Neural cell (in vitro differentiated cells): Measurements from ENCODE around the gene SHD. TPM values are rescaled to one million over a fixed set of nuclear protein-coding genes. Genes with fewer than 3 reads are reported as not detected.
"Not testable (repeated sequence)": the region's sequence is repeated elsewhere in the genome, so short reads cannot be mapped to it uniquely, and the experiment has no call there.

Source experiments
- H2AFZ ChIP-seq: fragments of 200-600, 300-800 bp; sonication (generic), shearing (Covaris generic); 2 replicates; pipeline ENCODE4 v1.6.0; 2014; ENCODE audit warnings: low read depth, mild to moderate bottlenecking, antibody characterized with exemption, low read length, moderate library complexity
- H3F3A ChIP-seq: fragments of 200-600 bp; shearing (Covaris generic); 2 replicates; pipeline ENCODE4 v1.6.1; 2016; ENCODE audit warnings: mild to moderate bottlenecking, moderate library complexity, mixed read lengths, antibody characterized with exemption, low read length; ENCODE audit not compliant: insufficient read depth, poor library complexity, severe bottlenecking
- H3K27ac ChIP-seq: fragments of 200-600, 300-800 bp; sonication (generic), shearing (Covaris generic); 2 replicates; pipeline ENCODE4 v1.5.1; 2014; ENCODE audit warnings: mild to moderate bottlenecking, low read length, moderate library complexity
- H3K27me3 ChIP-seq: fragments of 300-800, 200-600 bp; sonication (generic), shearing (Covaris generic); 2 replicates; pipeline ENCODE4 v1.6.0; 2014; ENCODE audit warnings: mild to moderate bottlenecking, low read depth, low read length, moderate library complexity; ENCODE audit not compliant: insufficient read depth
- H3K36me3 ChIP-seq: fragments of 300-800, 200-600 bp; sonication (generic), shearing (Covaris generic); 2 replicates; pipeline ENCODE4 v1.5.1; 2014; ENCODE audit warnings: mild to moderate bottlenecking, antibody characterized with exemption, low read length, moderate library complexity; ENCODE audit not compliant: insufficient read depth
- H3K4me2 ChIP-seq: fragments of 300-800, 200-600 bp; sonication (generic), shearing (Covaris generic); 2 replicates; pipeline ENCODE4 v1.6.0; 2014; ENCODE audit warnings: mild to moderate bottlenecking, low read length
- H3K4me3 ChIP-seq: fragments of 300-800, 200-600 bp; sonication (generic), shearing (Covaris generic); 2 replicates; pipeline ENCODE4 v1.5.1; 2014; ENCODE audit warnings: mild to moderate bottlenecking, low read length, moderate library complexity
- H3K79me2 ChIP-seq: fragments of 200-600 bp; shearing (Covaris generic); replicated peaks from 2 replicates; pipeline ENCODE4 v1.6.0; 2014; ENCODE audit warnings: mild to moderate bottlenecking, low read length, moderate library complexity; ENCODE audit not compliant: insufficient read depth
- H3K9ac ChIP-seq: fragments of 300-800, 200-600 bp; sonication (generic), shearing (Covaris generic); 2 replicates; pipeline ENCODE4 v1.6.1; 2016; ENCODE audit warnings: mild to moderate bottlenecking, low read length, mixed read lengths
- H3K9me2 ChIP-seq: fragments of 200-600 bp; shearing (Covaris generic); 2 replicates; pipeline ENCODE4 v1.6.1; 2016; ENCODE audit warnings: mild to moderate bottlenecking, low read length, mixed read lengths; ENCODE audit not compliant: insufficient read depth
- H3K9me3 ChIP-seq: fragments of 200-600, 300-800 bp; sonication (generic), shearing (Covaris generic); 2 replicates; pipeline ENCODE4 v1.6.1; 2016; ENCODE audit warnings: mild to moderate bottlenecking, mixed run types, low read length, moderate library complexity, mixed read lengths
- H4K20me1 ChIP-seq: fragments of 200-600 bp; shearing (Covaris generic); 2 replicates; pipeline ENCODE4 v1.6.1; 2016; ENCODE audit warnings: mild to moderate bottlenecking, mixed run types; ENCODE audit not compliant: insufficient read depth
- EP300 ChIP-seq: fragments of 450-650 bp; conservative IDR thresholded peaks from 2 replicates; pipeline ENCODE4 v1.6.1; 2014; ENCODE audit warnings: antibody characterized with exemption, mild to moderate bottlenecking, moderate library complexity; ENCODE audit not compliant: poor library complexity, severe bottlenecking
- EZH2 ChIP-seq: fragments of 200-600, 300-800 bp; shearing (Covaris generic), sonication (generic); IDR thresholded peaks from 2 replicates; pipeline ENCODE4 v1.6.1; 2014; ENCODE audit warnings: antibody characterized with exemption, low read length, borderline replicate concordance, mild to moderate bottlenecking; ENCODE audit not compliant: insufficient read depth, poor library complexity, severe bottlenecking
- MXI1 ChIP-seq: fragments of 450-650 bp; conservative IDR thresholded peaks from 2 replicates; pipeline ENCODE4 v1.6.1; 2014; ENCODE audit warnings: antibody characterized with exemption, mild to moderate bottlenecking; ENCODE audit not compliant: poor library complexity, severe bottlenecking
- POLR2AphosphoS5 ChIP-seq: IDR thresholded peaks from 2 replicates; pipeline ENCODE4 v1.6.1; 2012
- RAD21 ChIP-seq: fragments of 450-650 bp; conservative IDR thresholded peaks from 2 replicates; pipeline ENCODE4 v1.6.1; 2014; ENCODE audit warnings: antibody characterized with exemption, mild to moderate bottlenecking, moderate library complexity
- SMC3 ChIP-seq: fragments of 450-650 bp; conservative IDR thresholded peaks from 2 replicates; pipeline ENCODE4 v1.6.1; 2014; ENCODE audit warnings: antibody characterized with exemption, mild to moderate bottlenecking, moderate library complexity; ENCODE audit not compliant: poor library complexity
- TAF1 ChIP-seq: IDR thresholded peaks from 2 replicates; pipeline ENCODE4 v1.6.1; 2012; ENCODE audit warnings: low read depth
- polyA plus RNA-seq: library from polyadenylated mRNA; depleted of rRNA; stranded (reverse); fragments of >200 nt; gene quantifications from 2 replicates; pipeline ENCODE4 v1.2.3, GENCODE V29; 2014
- TF ChIP-seq, protein P1 (sequence below): fragments of 450-650 bp; IDR thresholded peaks from 2 replicates; pipeline ENCODE4 v1.5.1; 2014; ENCODE audit warnings: antibody characterized with exemption, mild to moderate bottlenecking, moderate library complexity; ENCODE audit not compliant: poor library complexity, severe bottlenecking
- TF ChIP-seq, protein P2 (sequence below): IDR thresholded peaks from 2 replicates; pipeline ENCODE4 v1.6.1; 2012; ENCODE audit warnings: borderline replicate concordance

Gene SHD
- polyA plus RNA-seq, 1 donor from 2014 or later, result 188 TPM

DNA sequence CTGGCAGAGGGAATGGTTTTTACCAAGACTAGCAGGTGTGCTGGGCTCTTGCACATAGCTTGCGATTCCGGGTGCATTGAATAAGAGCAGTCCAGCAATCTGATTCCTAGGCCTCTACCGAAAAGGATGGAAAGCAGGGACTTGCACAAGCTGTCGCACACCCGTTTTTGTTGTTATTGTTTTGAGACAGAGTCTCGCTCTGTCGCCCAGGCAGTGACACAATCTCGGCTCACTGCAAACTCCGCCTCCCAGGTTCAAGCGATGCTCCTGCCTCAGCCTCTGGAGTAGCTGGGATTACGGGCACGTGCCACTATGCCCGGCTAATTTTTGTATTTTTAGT is 44.2 kb upstream of the SHD start:
- H3K79me2 ChIP-seq, result no peaks in the 10 kb centered on the region
- no peaks in the 10 kb centered on the region for H3K36me3 ChIP-seq
- H4K20me1 ChIP-seq, result no peaks in the 10 kb centered on the region
- H3K4me3 ChIP-seq, result no peak overlapping the region
- no peaks in the 10 kb centered on the region for H3K9me2 ChIP-seq
- H3K4me2 ChIP-seq, result no peak overlapping the region
- no peaks in the 10 kb centered on the region for H3K9me3 ChIP-seq
- H3K27ac ChIP-seq, result no peak overlapping the region
- TF ChIP-seq EZH2 (no peak), SMC3 (no peak)
- no peak overlapping the region for H2AFZ ChIP-seq
- no peaks in the 10 kb centered on the region for H3F3A ChIP-seq
- H3K9ac ChIP-seq, result no peak overlapping the region
- no peaks in the 10 kb centered on the region for H3K27me3 ChIP-seq

DNA sequence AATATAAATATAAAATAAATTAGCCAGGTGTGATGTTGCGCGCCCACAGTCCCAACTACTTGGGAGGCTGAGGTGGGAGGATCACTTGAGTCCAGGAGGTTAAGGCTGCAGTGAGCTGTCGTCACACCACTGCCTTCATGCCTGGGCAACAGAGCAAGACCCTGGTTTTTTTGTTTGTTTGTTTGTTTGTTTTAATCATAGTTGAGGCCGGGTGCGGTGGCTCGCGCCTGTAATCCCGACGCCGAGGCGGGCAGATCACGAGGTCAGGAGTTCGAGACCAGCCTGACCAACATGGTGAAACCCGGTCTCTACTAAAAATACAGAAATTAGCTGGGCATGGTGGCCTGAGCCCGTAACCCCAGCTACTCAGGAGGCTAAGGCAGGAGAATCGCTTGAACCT is 41.6 kb upstream of the SHD start:
- H3K27ac ChIP-seq, H3K9ac ChIP-seq, H3K4me3 ChIP-seq, H3K36me3 ChIP-seq, H3K79me2 ChIP-seq, H3K27me3 ChIP-seq, H3K9me2 ChIP-seq, H2AFZ ChIP-seq, H3F3A ChIP-seq, H4K20me1 ChIP-seq, H3K9me3 ChIP-seq, H3K4me2 ChIP-seq: not testable (repeated sequence)

DNA sequence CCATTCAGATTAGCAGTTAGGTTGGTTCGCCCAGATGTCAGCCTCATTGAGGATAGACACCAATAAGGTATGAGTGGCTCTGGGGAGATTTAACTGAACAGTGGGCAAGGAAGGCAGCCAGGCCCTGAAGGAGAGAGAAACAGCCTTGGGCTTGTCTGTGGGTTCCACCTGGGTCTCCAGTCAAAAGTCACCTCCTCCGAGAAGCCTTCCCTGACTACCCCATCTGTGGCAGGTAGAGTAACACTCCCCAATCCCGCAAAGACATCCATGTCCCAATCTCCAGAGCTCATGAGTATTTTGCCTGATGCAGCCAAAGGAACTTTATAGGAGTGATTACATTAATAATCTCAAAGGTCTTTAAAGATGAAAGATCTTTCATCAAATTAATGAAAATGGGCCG is 40.2 kb upstream of the SHD start:
- no peaks in the 10 kb centered on the region for H3K79me2 ChIP-seq
- no peak overlapping the region for H3K4me3 ChIP-seq
- no peaks in the 10 kb centered on the region for H3K9me3 ChIP-seq
- no peak overlapping the region for H2AFZ ChIP-seq
- no peaks in the 10 kb centered on the region for H4K20me1 ChIP-seq
- no peaks in the 10 kb centered on the region for H3K27me3 ChIP-seq
- no peaks in the 10 kb centered on the region for H3K9me2 ChIP-seq
- no peaks in the 10 kb centered on the region for H3F3A ChIP-seq
- H3K4me2 ChIP-seq, result no peak overlapping the region
- H3K9ac ChIP-seq, result no peak overlapping the region
- H3K27ac ChIP-seq, result no peak overlapping the region
- no peaks in the 10 kb centered on the region for H3K36me3 ChIP-seq
- TF ChIP-seq EZH2 (no peak), RAD21 (no peak), SMC3 (no peak), EP300 (no peak), MXI1 (no peak), TAF1 (no peak), POLR2AphosphoS5 (no peak)
- TF ChIP-seq, protein P1, sequence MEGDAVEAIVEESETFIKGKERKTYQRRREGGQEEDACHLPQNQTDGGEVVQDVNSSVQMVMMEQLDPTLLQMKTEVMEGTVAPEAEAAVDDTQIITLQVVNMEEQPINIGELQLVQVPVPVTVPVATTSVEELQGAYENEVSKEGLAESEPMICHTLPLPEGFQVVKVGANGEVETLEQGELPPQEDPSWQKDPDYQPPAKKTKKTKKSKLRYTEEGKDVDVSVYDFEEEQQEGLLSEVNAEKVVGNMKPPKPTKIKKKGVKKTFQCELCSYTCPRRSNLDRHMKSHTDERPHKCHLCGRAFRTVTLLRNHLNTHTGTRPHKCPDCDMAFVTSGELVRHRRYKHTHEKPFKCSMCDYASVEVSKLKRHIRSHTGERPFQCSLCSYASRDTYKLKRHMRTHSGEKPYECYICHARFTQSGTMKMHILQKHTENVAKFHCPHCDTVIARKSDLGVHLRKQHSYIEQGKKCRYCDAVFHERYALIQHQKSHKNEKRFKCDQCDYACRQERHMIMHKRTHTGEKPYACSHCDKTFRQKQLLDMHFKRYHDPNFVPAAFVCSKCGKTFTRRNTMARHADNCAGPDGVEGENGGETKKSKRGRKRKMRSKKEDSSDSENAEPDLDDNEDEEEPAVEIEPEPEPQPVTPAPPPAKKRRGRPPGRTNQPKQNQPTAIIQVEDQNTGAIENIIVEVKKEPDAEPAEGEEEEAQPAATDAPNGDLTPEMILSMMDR, result no peak
- TF ChIP-seq, protein P2, sequence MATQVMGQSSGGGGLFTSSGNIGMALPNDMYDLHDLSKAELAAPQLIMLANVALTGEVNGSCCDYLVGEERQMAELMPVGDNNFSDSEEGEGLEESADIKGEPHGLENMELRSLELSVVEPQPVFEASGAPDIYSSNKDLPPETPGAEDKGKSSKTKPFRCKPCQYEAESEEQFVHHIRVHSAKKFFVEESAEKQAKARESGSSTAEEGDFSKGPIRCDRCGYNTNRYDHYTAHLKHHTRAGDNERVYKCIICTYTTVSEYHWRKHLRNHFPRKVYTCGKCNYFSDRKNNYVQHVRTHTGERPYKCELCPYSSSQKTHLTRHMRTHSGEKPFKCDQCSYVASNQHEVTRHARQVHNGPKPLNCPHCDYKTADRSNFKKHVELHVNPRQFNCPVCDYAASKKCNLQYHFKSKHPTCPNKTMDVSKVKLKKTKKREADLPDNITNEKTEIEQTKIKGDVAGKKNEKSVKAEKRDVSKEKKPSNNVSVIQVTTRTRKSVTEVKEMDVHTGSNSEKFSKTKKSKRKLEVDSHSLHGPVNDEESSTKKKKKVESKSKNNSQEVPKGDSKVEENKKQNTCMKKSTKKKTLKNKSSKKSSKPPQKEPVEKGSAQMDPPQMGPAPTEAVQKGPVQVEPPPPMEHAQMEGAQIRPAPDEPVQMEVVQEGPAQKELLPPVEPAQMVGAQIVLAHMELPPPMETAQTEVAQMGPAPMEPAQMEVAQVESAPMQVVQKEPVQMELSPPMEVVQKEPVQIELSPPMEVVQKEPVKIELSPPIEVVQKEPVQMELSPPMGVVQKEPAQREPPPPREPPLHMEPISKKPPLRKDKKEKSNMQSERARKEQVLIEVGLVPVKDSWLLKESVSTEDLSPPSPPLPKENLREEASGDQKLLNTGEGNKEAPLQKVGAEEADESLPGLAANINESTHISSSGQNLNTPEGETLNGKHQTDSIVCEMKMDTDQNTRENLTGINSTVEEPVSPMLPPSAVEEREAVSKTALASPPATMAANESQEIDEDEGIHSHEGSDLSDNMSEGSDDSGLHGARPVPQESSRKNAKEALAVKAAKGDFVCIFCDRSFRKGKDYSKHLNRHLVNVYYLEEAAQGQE, result no peak
